ENCODE results near the gene MYL7.
"Not testable (repeated sequence)": the region's sequence is repeated elsewhere in the genome, so short reads cannot be mapped to it uniquely, and the experiment has no call there.

Gene MYL7

GRCh38 chr7:44131173-44132029, 9.7 kb downstream of the MYL7 start:
- H3K4me1 ChIP-seq: no peaks in the 10 kb centered on the region
- no peaks in the 10 kb centered on the region for H3K36me3 ChIP-seq
- no peak overlapping the region for H3K4me3 ChIP-seq
- no peak for DNase-seq
- H3K27ac ChIP-seq: no peak overlapping the region
- no peaks in the 10 kb centered on the region for H3K9me3 ChIP-seq
- H3K27me3 ChIP-seq: no peaks in the 10 kb centered on the region
- intact Hi-C loops (cut with DNase I; ENCODE audit: low total_unique reads): no loop called here
- no peak for TF ChIP-seq CTCF (IDR thresholded peaks at IDR 0.05)

- no peak for TF ChIP-seq CTCF (IDR thresholded peaks at IDR 0.05)
- Histone ChIP-seq H3K9me3 (no peaks in the 10 kb centered on the region), H3K4me3 (no peak overlapping the region), H3K36me3 (no peaks in the 10 kb centered on the region), H3K27me3 (no peaks in the 10 kb centered on the region), H3K27ac (no peak overlapping the region), H3K4me1 (peaks cover 0 to 4% (median 0%) of the 10 kb centered on the region in 4 donors)
- intact Hi-C loops (cut with DNase I; ENCODE audit: low total_unique reads): no loop called here
- no peak for DNase-seq
These were observed 12.2 kb downstream of the MYL7 start for GRCh38 chr7:44128721-44129582.

- Histone ChIP-seq H3K27ac (no peak overlapping the region), H3K27me3 (no peaks in the 10 kb centered on the region), H3K4me1 (peaks cover 0 to 13% (median 6%) of the 10 kb centered on the region in 4 donors), H3K9me3 (no peaks in the 10 kb centered on the region), H3K4me3 (no peak overlapping the region), H3K36me3 (no peaks in the 10 kb centered on the region)
- TF ChIP-seq CTCF (IDR thresholded peaks at IDR 0.05): no peak
- no peak for DNase-seq
- intact Hi-C loops (cut with DNase I; ENCODE audit: low total_unique reads): no loop called here
These were observed 14.0 kb downstream of the MYL7 start for GRCh38 chr7:44127161-44127560.

- H3K27me3 ChIP-seq; DNase-seq; intact Hi-C loops (cut with DNase I; ENCODE audit: low total_unique reads); H3K36me3 ChIP-seq; H3K9me3 ChIP-seq; H3K4me3 ChIP-seq; H3K27ac ChIP-seq: not testable (repeated sequence)
- H3K4me1 ChIP-seq: peaks cover 0 to 19% (median 12%) of the 10 kb centered on the region in 4 donors
These were observed 14.6 kb downstream of the MYL7 start for GRCh38 chr7:44126574-44126973.

GRCh38 chr7:44124822-44125202, 16.3 kb downstream of the MYL7 start:
- Histone ChIP-seq H3K27me3 (no peaks in the 10 kb centered on the region), H3K36me3 (peaks cover 0 to 21% (median 10%) of the 10 kb centered on the region in 3 donors), H3K27ac (no peak overlapping the region), H3K9me3 (no peaks in the 10 kb centered on the region), H3K4me3 (no peak overlapping the region), H3K4me1 (peaks cover 0 to 27% (median 17%) of the 10 kb centered on the region in 4 donors)
- intact Hi-C loops (cut with DNase I; ENCODE audit: low total_unique reads): no loop called here
- DNase-seq: no peak
- TF ChIP-seq CTCF (IDR thresholded peaks at IDR 0.05): no peak
